NCI-H345 treated with DMSO at 0.1 percent for 48 hours (cell line): ENCODE data around the gene PLPP4.

Experiments
- DNase-seq: peaks from one replicate; lab custom pipeline; 2025; ENCODE audit not compliant: unreplicated experiment; lab: John Stamatoyannopoulos, UW

PLPP4 gene

DNA sequence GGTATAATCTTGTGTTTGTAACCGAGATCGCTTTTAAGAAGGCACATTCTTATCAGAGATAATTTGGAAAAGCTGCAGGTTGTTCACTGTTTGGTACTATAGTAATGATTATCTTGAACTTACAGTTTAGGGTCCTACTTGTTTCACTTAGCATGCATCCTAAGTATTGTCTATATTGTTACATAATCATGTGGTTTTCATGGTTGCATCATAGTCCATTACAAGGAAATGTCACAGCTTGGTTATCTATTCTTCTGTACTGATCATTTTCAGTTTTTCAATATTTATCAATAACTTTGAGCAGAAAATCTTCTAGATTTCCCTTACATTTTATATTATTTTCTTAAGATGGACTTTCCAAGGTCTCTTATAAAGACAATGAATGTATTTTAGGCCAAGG is 116.3 kb downstream of the PLPP4 start:
- DNase-seq = no peak

DNA sequence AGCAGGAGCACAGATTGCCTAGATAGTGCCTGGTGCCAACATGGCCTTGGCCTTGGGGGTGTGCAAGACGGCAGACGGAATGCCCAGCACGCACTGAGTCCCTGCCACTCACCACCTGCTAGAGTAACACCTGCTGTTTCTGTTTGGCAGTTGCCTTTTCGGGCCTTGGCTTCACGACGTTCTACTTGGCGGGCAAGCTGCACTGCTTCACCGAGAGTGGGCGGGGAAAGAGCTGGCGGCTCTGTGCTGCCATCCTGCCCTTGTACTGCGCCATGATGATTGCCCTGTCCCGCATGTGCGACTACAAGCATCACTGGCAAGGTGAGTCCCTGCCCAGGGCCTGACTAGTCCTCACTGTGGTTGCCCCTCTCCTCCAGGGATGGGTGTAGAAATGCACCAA is 118.0 kb downstream of the PLPP4 start:
- DNase-seq = no peak

DNA sequence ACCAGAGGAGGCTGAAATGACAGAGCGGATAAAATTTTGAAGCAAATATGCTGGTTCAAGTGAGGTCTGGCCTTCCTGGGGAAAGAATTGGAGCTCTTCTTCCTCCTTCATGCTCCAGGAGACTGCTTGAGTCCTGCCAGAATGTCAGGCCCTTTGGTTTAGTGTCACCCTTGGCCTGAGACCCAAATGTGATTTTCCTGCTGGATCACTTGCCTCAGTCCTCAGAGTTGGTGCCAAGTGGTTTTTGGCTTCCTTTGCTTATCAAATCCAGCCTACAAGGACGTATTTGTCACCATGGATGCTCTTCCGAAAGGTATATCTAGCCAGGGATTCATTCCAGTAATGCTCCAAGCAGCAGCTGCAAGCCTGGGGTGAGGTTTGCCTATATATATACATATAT is 118.4 kb downstream of the PLPP4 start:
- DNase-seq = no peak

DNA sequence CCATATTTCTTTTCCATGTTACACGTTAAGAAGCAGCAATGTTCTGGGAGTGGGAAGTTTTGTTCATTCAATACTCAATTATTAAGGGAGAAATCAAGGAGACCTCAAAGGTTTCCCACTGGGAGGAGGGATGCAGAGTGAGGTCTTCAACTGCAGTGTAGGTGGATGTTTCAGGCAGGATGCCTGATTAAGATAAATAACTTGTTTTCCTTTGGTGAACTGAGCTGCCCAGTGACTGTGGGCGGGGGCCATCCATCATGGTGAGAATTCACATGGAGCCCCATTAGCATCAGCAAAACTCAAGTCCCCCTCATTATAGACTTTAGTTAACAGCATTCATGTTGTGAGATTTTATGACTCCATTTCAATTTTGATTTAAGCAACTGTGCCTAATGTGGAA is 121.1 kb downstream of the PLPP4 start:
- no peak for DNase-seq

DNA sequence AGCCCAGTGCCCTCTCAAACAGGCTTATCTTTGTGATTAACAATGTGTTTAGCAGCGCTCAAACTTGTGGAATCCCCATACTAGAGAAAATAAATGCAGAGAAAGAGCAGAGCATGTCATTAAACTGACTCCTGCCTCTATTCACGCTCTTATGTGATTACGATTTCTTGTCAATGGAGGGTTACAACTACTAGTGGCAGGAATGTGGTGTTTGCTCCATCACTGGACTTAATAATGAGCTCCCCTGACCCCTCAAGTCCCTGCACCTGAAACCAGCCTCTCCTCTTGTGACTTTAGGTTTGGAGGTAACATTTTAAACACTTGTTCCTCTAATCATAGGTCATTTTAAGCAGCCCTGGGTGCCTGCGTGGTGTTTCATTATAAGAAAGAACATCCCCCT is 121.9 kb downstream of the PLPP4 start:
- DNase-seq = no peak

DNA sequence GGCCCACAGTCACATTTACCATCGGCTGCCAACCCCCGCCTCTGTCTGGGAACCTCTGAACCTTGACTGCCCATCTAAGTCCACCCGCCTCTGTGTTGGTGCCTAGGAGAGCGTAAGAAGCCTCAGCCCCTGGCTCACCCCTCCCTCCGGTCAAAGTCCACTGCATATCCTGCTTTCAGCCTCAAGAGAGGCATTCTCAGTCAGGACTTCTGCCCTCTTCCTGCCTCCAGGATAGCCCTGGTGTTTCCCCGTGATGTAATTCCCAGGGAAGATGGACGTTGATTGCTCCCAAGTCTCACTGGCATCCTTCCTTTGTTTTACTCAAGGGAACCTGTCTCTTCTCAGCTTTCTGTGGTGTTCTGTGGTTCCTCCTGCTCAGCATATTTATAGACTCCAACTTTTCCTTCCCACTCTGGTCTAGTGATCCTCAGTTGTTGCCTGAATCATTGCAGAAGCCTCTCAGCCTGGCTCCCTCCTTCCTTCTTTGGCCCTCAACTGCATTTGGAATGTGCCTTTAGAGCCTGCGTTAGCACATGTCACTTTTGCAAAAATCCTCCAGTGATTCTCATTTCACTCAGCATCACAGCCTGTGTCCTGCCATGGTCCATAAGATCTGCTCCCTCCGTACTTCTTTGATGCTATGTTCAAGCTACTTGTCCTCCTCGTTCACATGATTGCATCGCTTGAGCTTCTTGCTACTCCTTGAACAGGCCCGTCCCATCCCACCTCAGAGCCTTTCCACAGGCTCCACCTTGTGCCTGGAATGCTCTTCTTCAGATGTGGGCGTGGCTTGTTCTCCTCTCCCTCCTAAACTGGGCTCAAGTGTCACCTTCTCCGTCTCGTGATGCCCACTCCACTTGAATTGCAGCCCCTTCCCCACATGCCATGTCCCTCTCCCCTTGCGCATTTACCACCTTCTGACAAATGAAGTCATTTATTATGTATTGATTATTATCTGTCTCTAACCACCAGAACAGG is 124.2 kb downstream of the PLPP4 start:
- DNase-seq = no peak

DNA sequence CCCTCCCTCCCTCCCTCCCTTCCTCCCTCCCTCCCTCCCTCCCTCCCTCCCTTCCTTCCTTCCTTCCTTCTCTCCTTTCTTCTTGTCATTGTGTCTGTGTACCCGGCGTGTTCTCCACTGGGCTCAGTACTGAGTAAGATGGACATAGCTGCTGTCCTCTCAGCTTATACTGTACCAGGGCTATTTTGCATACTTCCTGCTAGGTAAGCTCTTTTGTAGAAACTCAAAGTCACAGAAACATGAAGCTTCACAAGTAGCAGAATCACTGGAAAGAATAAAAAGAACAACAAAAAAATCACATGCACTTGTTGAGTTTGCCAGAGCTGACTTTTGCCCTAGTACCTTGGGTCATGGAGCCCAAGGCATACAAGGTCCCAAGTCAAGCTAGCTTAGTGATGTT is 125.7 kb downstream of the PLPP4 start:
- no peak for DNase-seq

DNA sequence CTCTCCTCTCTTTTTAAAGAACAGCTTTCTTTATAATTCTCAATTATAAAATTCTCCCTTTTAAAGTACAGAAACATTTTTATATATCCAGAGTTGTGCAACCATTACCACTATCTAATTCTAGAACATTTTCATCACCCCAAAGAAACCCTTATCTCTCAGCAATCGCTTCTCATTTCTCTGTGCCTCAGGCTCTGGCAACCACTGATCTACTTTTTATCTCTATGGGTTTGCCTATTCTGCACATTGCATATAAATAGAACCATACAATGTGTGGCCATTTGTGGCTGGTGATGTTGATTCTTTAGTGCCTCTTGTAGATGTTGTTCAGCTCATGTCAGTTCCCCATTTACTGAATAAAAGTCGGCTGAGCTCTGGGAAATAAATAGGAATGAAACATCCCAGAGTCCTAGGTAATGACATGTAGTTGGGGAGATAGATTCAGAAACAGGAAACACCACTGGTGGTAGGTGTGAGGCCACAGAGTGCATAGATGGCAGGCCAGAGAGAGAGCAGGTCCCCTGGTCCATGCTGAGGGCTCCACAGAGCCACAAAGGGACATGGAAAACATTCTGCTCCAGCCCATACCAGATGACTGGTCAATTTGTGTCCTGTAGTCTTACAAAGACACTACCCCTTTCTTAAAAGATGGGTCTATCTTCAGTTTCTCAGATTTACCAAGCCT is 126.5 kb downstream of the PLPP4 start:
- no peak for DNase-seq

DNA sequence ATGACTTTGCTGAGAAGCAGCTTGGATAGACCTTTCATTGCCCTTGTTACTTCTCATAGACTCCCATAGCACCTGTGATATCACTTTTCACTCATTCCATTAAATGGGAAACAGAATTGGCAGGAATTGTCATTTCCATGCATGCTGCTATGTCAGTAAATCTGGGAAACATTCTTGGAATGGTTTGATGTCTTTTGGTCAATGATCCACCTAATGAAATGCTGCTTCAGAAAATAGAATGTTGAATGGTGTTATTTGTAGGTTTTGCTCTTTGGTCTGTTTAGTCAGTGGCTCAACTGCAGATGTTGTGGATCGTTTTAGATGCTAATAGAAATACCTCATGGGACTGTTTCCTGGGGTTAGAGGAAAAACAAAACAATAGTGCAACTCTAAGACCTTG is 127.8 kb downstream of the PLPP4 start:
- DNase-seq = no peak

DNA sequence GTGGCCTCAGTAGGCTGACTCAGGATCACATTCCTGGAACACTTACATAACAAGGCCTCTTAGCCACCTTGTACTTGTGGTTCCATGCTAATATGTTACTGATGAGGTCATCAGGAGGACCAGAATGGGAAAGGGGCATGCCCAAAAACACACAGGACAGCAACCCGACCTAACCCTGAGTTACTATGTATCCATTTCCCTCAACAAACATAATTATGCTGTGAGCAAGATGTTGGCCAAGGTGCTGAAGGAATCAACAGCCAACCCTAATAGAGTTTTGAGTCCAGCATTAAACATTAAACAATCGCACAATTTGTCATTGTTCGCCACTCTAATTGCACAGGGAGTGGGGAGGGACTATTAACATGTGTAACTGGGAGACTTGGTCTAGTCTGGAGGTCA is 129.4 kb downstream of the PLPP4 start:
- DNase-seq = no peak

DNA sequence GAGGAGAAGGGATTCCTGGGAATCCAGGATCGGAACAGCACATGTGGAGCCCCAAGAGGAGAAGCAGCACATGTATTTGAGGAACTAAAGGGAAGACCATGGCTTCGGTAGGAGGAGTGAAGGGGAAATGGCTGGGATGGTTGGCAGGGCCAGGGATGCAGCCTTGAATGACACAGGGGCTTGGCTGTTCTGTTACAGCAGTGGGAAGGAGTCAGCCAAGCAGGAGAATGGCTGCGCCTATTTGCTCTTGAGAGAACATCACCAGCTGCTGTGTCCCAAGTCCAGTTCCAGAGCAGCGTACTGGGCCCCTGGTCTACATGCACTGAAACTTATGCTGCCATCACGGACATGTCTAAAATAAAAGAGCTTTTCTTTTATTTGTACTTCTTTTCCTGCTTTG is 130.0 kb downstream of the PLPP4 start:
- no peak for DNase-seq

DNA sequence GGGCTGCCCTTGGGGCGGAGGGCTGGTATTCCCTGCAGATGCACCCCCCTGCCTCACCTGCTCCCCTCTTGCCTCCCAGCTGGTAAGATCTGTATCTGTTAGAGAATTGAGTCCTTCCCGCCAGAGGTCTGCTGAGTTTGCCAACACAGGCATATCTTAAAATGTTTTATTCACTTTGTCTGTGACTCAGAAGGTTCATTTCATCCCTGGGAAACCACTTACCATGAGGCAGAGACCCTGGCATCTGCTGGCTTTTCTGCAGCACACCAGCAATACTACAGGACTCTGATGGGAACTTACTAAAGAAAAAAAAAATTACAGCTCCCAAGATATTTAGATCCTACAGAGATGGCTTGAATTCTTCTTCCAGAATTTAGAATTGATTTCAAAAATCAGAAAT is 131.3 kb downstream of the PLPP4 start:
- DNase-seq = no peak

DNA sequence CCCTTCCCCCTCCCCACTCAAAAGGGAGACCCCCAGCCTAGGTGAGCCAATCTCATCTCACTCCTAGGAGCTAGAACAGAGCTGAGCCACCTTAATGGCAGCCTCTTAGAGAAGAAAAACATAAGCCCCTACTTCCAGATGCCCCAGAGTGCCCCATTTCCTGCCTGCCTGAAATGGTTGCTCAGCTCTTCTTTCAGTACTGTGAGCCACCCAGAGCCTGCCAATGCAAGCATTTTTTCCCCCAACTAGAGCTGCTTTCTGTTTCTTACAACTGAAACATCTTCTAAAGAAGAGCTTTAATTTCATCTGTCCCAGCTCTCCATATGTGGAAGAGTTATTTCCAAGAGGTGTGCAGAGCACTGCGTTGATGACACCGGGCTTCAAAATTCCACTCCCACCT is 136.7 kb downstream of the PLPP4 start:
- DNase-seq = no peak

DNA sequence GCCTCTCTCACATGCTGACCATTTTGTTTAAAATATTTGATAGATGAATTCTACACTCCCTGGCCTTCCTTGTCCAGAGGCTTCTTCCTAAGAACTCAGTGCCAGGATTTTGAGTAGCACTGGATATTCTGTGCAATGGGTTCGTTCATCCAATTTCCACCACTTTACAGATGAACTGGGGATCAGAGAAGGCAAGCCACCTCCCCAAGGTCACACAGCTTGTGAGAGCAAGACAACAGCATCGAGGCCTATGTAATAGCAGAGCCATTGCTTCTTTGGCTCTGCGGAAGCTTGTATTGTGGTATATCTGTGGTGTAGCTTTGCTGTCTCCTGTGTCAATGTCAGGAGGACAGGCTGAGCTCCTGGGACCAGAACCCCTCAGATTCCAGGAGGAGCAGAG is 140.9 kb downstream of the PLPP4 start:
- no peak for DNase-seq

DNA sequence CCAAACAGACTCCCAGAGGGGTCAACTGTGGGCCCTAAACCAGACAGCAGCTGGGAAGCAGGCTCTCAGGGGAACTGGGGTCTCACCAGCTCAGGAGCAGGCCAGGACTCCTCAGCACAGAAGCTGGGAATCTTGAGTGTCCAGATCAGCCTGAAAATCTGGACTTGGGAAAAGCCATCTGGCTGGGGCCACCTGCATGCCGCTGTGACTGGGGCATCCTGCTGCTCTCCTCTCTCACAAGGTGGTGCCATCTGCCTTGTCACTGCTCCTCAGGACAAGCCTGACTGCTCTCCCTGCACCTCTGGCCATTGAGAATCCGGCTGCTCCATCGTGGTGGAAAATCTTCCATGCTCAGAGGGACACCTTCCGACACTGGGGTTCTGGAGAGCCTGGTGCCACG is 141.4 kb downstream of the PLPP4 start:
- DNase-seq = no peak

DNA sequence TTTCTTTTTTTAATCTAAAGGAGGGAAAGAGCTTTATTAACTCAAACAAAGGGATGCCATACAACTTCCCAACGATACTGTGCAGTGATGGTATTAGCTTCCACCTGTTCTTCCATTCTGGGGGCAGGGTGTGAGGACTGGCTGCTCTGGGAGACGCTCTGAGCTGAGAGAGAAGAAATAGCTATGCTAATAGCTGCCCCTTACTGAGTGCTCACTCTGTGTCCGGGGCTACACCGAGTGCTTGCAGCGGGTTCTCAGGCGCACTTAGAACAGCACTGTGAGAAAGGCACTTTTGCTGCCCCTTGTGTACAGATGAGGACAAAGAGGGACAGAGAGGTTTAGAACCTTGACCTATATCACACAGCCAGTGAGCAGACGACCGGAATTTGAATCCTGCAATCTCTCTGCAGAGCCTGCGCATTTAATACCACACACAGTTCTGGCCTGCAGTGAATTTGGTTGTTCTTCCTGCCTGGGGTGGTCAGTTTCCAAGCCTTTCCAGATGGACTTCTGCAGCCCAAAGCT is 142.2 kb downstream of the PLPP4 start:
- no peak for DNase-seq

DNA sequence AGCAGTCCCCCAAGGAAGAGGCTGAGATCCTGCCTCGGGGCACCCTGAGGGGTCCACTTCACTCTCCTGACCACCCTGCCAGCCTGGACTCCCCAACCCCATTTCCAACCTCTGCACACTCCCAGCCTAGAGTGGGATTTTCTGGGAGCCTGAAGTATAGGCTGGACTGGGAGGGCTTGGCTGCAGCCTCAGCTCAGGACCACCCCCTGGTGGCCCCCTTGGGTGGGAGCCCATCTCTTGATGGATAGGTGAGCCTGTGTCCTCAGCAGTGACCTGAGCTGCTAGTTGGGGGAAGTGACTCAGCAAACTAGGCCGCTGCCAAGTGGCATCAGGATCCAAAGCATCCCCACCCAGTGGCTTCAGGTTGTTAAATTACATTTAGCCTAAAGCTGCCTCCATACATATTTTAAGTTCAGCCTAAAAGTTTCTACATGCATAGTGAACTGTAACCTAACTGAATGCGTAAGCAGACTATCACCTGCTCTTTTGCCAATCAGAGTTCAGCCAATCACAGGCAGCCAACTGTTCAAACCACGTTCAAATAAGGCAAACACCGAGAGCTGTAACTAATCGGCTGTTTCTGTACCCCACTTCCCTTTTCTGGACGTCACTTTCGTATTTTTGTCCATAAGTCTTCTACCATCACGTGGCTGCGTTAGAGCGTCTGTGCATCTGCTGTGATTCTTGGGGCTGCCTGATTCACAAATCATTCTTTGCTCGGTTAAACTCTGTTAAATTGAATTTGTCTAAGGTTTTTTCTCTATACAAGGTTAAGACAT is 144.0 kb downstream of the PLPP4 start:
- DNase-seq = no peak

DNA sequence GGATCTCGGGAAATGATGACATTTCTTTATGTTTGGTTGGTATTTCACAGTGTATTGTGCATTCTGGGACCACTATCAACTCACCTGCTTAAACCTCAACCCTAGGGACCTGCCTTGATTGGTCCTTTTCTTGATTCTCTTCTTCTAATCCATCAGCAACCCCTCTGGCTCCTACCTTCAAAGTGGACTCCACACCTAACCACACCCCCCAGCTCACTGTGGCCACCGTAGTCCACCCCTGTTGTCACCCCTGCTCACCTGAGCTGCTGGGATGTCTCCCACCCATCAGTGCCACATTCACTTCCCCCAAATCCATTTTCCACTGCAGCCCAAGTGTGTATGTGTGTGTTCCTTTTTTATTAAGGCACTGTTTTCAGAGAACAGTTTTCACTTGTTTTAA is 145.0 kb downstream of the PLPP4 start:
- no peak for DNase-seq

DNA sequence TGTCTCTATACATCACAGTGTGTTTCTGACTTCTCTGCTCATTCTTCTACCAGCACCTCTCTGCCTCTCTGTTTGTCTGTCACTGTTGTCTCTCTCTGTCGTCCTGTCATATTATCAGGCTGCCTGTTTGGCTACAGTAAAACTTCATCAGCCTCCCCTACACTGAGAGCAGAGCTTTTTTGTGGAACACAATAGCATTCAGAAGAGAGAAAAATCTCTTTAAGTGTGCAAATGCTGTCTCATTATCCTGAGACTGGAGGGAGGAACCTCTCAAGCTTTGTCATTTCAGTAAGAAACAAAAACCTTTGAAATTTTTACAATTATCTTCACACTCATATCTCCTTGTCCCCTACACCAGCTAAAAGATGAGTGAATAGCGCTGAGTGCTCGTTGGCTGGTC is 148.4 kb downstream of the PLPP4 start:
- no peak for DNase-seq

DNA sequence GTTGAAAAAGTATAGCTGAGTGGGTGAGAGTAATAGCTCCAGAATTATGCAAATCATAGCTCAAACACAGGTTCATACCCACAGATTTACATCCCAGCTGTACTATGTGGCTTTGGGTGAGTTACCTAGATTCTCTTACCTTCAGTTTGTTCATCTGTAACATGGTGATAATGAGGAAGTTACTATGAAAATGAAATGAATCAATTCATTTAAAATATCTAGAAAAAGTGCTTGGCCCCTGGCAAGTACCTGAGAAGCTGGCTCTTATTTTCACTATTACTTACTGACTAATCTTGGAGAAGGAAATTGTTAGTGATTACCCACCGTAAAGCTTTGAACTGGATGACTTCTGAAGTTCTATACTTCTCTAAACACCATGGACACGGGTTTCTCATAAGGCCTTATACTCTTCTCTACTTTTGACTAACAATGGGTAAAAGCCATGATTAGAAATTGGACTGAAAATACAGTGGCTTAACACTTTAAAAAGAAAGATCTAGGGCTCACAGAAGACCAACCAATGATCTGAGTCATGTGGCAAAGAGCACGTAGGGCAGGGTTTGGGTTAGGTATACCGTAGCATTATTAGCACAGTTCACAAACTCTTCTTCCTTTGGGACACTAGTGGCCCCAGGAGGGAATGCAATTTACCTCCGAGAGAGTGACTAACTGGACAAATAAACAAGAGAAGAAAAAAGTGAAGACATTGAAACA is 149.2 kb downstream of the PLPP4 start:
- no peak for DNase-seq
